OCI-LY1 (cell line): ENCODE results near the gene IL4I1.

Experiments used
- EZH2 ChIP-seq: fragments of 200-600 bp; sonication (generic), shearing (Covaris generic); IDR thresholded peaks from 2 replicates; pipeline ENCODE4 v1.8.0; 2017; ENCODE audit warnings: borderline replicate concordance, mixed run types, mild to moderate bottlenecking, antibody characterized with exemption, low read length, moderate library complexity, mixed read lengths
- TF ChIP-seq, protein P1 (sequence below): fragments of 200-600 bp; sonication (generic), shearing (Covaris generic); IDR thresholded peaks from 2 replicates; pipeline ENCODE4 v1.5.1; 2017; ENCODE audit warnings: mild to moderate bottlenecking, antibody characterized with exemption, low read length, moderate library complexity, mixed read lengths

DNA sequence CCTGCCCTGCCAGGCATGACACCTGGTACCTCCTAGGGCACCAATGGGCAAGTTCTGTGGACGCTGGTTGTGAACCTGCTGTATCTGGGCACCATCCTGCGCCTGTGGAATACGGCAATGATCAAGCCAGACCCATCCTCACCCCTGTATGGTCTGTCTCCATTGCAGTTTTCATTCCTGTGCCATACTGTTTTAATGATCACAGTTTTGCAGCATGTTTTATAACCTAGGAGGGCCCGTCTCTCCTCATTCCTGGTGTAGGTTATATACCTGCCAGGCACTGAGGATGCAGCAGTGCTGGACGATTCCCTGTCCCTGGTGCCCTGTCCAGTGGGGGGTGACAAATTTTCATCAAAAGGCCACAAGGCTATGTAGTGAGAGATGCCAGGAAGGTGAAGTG lies 13.6 kb downstream of the IL4I1 start:
- TF ChIP-seq, protein P1, sequence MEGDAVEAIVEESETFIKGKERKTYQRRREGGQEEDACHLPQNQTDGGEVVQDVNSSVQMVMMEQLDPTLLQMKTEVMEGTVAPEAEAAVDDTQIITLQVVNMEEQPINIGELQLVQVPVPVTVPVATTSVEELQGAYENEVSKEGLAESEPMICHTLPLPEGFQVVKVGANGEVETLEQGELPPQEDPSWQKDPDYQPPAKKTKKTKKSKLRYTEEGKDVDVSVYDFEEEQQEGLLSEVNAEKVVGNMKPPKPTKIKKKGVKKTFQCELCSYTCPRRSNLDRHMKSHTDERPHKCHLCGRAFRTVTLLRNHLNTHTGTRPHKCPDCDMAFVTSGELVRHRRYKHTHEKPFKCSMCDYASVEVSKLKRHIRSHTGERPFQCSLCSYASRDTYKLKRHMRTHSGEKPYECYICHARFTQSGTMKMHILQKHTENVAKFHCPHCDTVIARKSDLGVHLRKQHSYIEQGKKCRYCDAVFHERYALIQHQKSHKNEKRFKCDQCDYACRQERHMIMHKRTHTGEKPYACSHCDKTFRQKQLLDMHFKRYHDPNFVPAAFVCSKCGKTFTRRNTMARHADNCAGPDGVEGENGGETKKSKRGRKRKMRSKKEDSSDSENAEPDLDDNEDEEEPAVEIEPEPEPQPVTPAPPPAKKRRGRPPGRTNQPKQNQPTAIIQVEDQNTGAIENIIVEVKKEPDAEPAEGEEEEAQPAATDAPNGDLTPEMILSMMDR = no peak
- TF ChIP-seq EZH2 = no peak
